Measurements from ENCODE around the gene GDA.

Gene GDA

DNA sequence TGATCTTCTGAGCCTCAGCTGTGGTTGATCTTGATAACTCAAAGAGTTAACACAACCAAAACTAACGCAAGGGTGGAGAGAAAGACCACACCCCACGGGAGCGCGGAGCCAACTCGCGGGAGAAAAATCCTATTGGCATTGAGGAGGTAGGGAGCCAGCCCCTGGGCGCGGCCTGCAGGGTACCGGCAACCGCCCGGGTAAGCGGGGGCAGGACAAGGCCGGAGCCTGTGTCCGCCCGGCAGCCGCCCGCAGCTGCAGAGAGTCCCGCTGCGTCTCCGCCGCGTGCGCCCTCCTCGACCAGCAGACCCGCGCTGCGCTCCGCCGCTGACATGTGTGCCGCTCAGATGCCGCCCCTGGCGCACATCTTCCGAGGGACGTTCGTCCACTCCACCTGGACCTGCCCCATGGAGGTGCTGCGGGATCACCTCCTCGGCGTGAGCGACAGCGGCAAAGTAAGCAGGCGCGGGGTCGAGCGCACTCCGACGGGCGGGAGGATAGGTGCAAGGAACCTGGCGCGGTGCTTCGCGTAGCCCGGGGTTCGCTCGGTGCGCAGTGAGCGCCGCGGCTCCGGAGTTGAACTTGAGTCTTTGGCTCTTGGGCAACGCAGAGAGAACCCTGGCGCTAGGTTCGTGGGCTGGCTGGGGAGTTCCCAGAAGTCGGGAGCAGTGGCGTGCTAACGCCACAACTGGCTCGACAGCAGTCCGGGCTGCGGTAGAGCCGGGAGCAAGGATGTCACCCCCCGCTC, at the start of gene GDA:
GDA (plus strand) TSS at position 210 of the 745 bp plus-strand sequence; CDS start at position 330, 120 bp downstream.
- intact Hi-C loops (cut with DNase I; ENCODE audit: low total_unique reads) = no loop called here
- peaks cover 0 to 9% (median 3%) of the 10 kb centered on the region in 4 donors for H3K4me1 ChIP-seq
- no peak for DNase-seq
- H3K9me3 ChIP-seq = no peaks in the 10 kb centered on the region
- no peak within 1 kb of the TSS for H3K4me3 ChIP-seq
- H3K36me3 ChIP-seq = no peaks in the 10 kb centered on the region
- no peak within 1 kb of the TSS for H3K27ac ChIP-seq
- H3K27me3 ChIP-seq = peaks cover 0 to 21% of the 10 kb centered on the region in 2 donors
- TF ChIP-seq, protein P1, sequence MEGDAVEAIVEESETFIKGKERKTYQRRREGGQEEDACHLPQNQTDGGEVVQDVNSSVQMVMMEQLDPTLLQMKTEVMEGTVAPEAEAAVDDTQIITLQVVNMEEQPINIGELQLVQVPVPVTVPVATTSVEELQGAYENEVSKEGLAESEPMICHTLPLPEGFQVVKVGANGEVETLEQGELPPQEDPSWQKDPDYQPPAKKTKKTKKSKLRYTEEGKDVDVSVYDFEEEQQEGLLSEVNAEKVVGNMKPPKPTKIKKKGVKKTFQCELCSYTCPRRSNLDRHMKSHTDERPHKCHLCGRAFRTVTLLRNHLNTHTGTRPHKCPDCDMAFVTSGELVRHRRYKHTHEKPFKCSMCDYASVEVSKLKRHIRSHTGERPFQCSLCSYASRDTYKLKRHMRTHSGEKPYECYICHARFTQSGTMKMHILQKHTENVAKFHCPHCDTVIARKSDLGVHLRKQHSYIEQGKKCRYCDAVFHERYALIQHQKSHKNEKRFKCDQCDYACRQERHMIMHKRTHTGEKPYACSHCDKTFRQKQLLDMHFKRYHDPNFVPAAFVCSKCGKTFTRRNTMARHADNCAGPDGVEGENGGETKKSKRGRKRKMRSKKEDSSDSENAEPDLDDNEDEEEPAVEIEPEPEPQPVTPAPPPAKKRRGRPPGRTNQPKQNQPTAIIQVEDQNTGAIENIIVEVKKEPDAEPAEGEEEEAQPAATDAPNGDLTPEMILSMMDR (IDR thresholded peaks at IDR 0.05) = no peak

DNA sequence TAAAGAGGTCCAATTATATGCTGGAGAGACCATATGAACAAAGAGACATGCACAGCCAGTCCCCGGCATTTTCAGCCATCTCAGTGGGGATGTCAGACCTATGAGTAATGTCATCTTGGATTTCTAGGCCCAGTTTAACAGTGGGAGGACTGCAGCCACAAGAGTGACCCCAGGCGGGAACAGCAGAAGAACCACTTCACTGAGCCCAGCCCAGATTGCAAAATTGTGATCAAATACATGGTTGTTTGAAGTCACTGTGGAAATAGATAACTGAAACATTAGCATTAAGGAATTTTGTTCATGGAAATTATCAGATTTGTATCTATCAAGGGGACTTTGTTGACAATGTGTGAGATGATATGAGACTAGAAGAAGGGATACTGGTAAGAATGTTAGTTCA, 46.7 kb upstream of the GDA start:
- DNase-seq = no peak
- peaks cover 0 to 11% (median 10%) of the 10 kb centered on the region in 3 donors for H3K9me3 ChIP-seq
- intact Hi-C loops (cut with DNase I; ENCODE audit: low total_unique reads) = no loop called here
- no peaks in the 10 kb centered on the region for H3K36me3 ChIP-seq
- no peaks in the 10 kb centered on the region for H3K4me1 ChIP-seq
- no peak overlapping the region for H3K4me3 ChIP-seq
- TF ChIP-seq, protein P1 (IDR thresholded peaks at IDR 0.05) = no peak
- H3K27ac ChIP-seq = no peak overlapping the region
- H3K27me3 ChIP-seq = no peaks in the 10 kb centered on the region

DNA sequence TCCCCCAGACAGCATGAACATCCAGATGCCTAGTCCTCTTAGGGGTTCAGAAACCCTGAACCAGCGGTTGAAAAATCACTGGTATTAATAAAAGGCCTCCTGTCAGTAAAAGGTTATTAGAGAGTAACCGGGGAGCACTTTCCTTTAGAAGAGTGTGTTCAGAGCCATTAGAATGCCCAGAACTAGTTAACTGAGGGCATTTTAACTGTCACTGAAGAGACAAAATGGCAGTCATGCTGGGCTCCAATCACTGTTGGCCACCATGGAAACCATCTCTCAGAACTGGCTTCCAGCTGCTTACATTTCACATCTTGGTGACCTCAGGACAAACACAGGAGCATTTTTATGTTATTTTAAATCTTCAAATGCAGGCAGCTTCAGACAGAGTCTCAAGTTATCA, 36.2 kb upstream of the GDA start:
- H3K27me3 ChIP-seq = no peaks in the 10 kb centered on the region
- TF ChIP-seq, protein P1 (IDR thresholded peaks at IDR 0.05) = no peak
- H3K9me3 ChIP-seq = no peaks in the 10 kb centered on the region
- H3K36me3 ChIP-seq = no peaks in the 10 kb centered on the region
- no peak overlapping the region for H3K4me3 ChIP-seq
- H3K27ac ChIP-seq = no peak overlapping the region
- no peak for DNase-seq
- H3K4me1 ChIP-seq = no peaks in the 10 kb centered on the region
- intact Hi-C loops (cut with DNase I; ENCODE audit: low total_unique reads) = no loop called here

DNA sequence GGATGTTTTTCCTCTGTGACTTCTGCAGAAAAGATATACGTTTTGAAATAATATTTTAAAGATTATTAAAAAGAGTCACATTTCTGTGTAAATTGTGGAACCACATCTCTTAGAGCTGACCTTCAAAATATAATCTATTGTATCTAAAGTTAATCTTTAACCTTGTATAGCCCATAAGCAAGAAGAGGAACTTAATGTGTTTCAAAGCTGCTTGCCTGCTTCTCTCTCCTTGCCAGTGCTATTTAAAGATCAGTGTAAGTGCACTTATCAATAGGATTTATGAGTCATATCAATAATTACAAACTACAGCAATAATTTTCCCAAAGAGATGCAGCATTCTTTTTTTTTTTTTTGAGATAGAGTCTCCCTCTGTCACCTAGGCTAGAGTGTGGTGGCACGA, 29.4 kb upstream of the GDA start:
- no peak for DNase-seq
- no peak overlapping the region for H3K4me3 ChIP-seq
- TF ChIP-seq, protein P1 (IDR thresholded peaks at IDR 0.05) = no peak
- intact Hi-C loops (cut with DNase I; ENCODE audit: low total_unique reads) = no loop called here
- no peaks in the 10 kb centered on the region for H3K4me1 ChIP-seq
- no peaks in the 10 kb centered on the region for H3K27me3 ChIP-seq
- H3K27ac ChIP-seq = no peak overlapping the region
- no peaks in the 10 kb centered on the region for H3K9me3 ChIP-seq
- no peaks in the 10 kb centered on the region for H3K36me3 ChIP-seq

DNA sequence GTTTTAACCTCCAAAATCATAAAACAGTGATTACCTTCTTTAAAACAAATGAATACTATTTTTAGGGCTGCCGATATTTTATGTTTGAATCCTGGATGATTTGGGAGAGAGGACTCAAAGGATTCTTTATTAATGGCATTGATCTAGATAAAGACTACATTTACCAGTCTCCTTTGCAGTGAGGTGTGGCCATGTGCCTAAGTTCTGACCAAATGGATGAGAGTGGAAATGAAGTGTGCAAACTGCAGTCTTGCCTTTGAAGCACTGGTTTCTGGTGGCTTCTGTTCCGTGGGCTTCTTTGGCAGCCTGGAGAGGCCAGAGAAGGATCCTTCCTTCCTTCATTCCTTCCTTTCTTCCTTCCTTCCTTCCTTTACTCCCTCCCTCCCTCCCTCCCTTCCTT, 24.3 kb upstream of the GDA start:
- H3K4me1 ChIP-seq = no peaks in the 10 kb centered on the region
- H3K27me3 ChIP-seq = no peaks in the 10 kb centered on the region
- no peak overlapping the region for H3K27ac ChIP-seq
- no peaks in the 10 kb centered on the region for H3K36me3 ChIP-seq
- no peaks in the 10 kb centered on the region for H3K9me3 ChIP-seq
- TF ChIP-seq, protein P1 (IDR thresholded peaks at IDR 0.05) = no peak
- no peak overlapping the region for H3K4me3 ChIP-seq
- intact Hi-C loops (cut with DNase I; ENCODE audit: low total_unique reads) = no loop called here
- DNase-seq = no peak
